Lung (tissue), 12 donors: Measurements from ENCODE around the gene ABCB4. TPM values are rescaled to one million over a fixed set of nuclear protein-coding genes. Genes with fewer than 3 reads are reported as not detected.

Experiments used
- ATAC-seq: fragments of 200-7000 bp; cut with Tn5 transposase; one replicate; pipeline ENCODE4 v1.9.1; 2020; ENCODE audit warnings: moderate number of reproducible peaks; ENCODE audit not compliant: insufficient read depth, low FRiP score
- DNase-seq, 3 donors: peaks; one replicate each; pipeline ENCODE4 v3.0.0-alpha.2; 2013 to 2017
- H3K27ac ChIP-seq, 2 donors: one replicate each; pipeline ENCODE4 v1.5.1; 2013; ENCODE audit warnings: mild to moderate bottlenecking in 2 of 2, moderate library complexity in 2 of 2, control low read depth in 1 of 2, inconsistent platforms in 1 of 2, low read depth in 1 of 2, low read length in 1 of 2
- H3K27me3 ChIP-seq, 3 donors: one replicate each; pipeline ENCODE4 v1.5.1; 2013; ENCODE audit warnings: low read length in 2 of 3; ENCODE audit not compliant: control insufficient read depth in 3 of 3, insufficient read depth in 3 of 3
- H3K36me3 ChIP-seq, 4 donors: one replicate each; pipeline ENCODE4 v1.5.1; 2013; ENCODE audit warnings: low read length in 4 of 4, mild to moderate bottlenecking in 1 of 4, moderate library complexity in 1 of 4; ENCODE audit not compliant: control insufficient read depth in 4 of 4, insufficient read depth in 4 of 4
- H3K4me1 ChIP-seq, 5 donors: one replicate each; pipeline ENCODE4 v1.5.1; 2013; ENCODE audit warnings: low read length in 5 of 5, mild to moderate bottlenecking in 2 of 5, moderate library complexity in 1 of 5; ENCODE audit not compliant: control insufficient read depth in 5 of 5, insufficient read depth in 5 of 5
- H3K4me3 ChIP-seq: one replicate; pipeline ENCODE4 v1.5.1; 2013; ENCODE audit warnings: mild to moderate bottlenecking, control low read depth, moderate library complexity
- H3K9ac ChIP-seq, 2 donors: one replicate each; pipeline ENCODE4 v1.5.1; 2013; ENCODE audit warnings: low read length in 2 of 2, control low read depth in 1 of 2; ENCODE audit not compliant: insufficient read depth in 1 of 2
- H3K9me3 ChIP-seq, 4 donors: one replicate each; pipeline ENCODE4 v1.5.1; 2013; ENCODE audit warnings: low read length in 3 of 4, mild to moderate bottlenecking in 1 of 4, moderate library complexity in 1 of 4; ENCODE audit not compliant: control insufficient read depth in 4 of 4, insufficient read depth in 3 of 4
- CTCF ChIP-seq: IDR thresholded peaks from 2 replicates; pipeline ENCODE4 v1.5.1; 2012; ENCODE audit warnings: mild to moderate bottlenecking; ENCODE audit errors: control extremely low read depth, extremely low read depth
- WGBS, 2 donors: extraction: QIAGEN DNeasy Blood & Tissue Kit; methylation state at CpG; one replicate each; pipeline ENCODE4 v1.1.7; 2013; 5-methylcytosine and 5-hydroxymethylcytosine counted together
- polyA plus RNA-seq, 2 donors: library from polyadenylated mRNA; stranded (reverse); fragments of 200-250 nt; gene quantifications; one replicate each; pipeline ENCODE4 v1.2.1, GENCODE V29; 2013
- total RNA-seq, 2 donors: library from RNA; depleted of rRNA in 1 of 2; stranded (reverse); fragments of >200 nt in 1 of 2; gene quantifications; one replicate each; pipeline ENCODE4 v1.2.1, GENCODE V29; 2014 to 2021
- donor health status: control.
- donor health status: control.
- donor health status: Bipolar disorder and iron deficiency.
- donor health status: healthy.
- donor health status: DM: yes; HTN: yes; CAD: no.

The ABCB4 gene
- total and polyA plus RNA-seq, 4 donors = 0.08 to 0.68 (median 0.33) TPM

DNA sequence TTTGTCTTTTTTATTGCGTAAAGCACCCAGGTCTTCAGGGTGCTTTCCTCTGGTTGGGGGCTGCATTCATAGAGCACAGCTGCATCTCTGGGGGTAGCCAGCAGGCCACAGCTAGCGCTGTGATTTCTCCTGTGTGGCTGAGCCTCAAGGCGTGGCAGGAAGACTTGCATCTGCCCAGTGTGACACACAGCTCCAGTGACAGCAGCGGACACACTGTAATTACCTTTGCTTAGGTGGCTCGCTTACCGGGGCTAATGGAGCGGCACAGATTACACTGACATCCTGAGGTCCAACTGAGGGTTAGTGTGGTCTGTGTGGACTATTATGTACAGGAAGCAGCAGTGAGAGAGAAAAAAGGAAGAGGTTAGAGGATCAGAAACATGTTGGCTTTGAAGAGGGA, 27.1 kb downstream of the ABCB4 start:
- no peak overlapping the region for H3K4me3 ChIP-seq
- H3K9ac ChIP-seq = no peak overlapping the region
- DNase-seq (peak in 1 of 3 donors; percentile 4), ATAC-seq (no peak)
- no peaks in the 10 kb centered on the region for H3K27me3 ChIP-seq
- H3K4me1 ChIP-seq = no peaks in the 10 kb centered on the region
- no peak overlapping the region for H3K27ac ChIP-seq
- TF ChIP-seq CTCF = no peak
- H3K9me3 ChIP-seq = no peaks in the 10 kb centered on the region
- peaks cover 0 to 7% (median 0%) of the 10 kb centered on the region in 4 donors for H3K36me3 ChIP-seq
- 52 to 66% methylated on average over 7 of the region's 7 CpGs for WGBS, 2 donors

- TF ChIP-seq CTCF = no peak
- Histone ChIP-seq H3K27me3 (no peaks in the 10 kb centered on the region), H3K4me1 (no peaks in the 10 kb centered on the region), H3K9ac (no peak overlapping the region), H3K36me3 (peaks cover 0 to 7% (median 0%) of the 10 kb centered on the region in 4 donors), H3K4me3 (no peak overlapping the region), H3K27ac (no peak overlapping the region), H3K9me3 (no peaks in the 10 kb centered on the region)
- no peak for ATAC-seq
- no peak for DNase-seq
- WGBS, 2 donors = 90 to 92% methylated on average over 4 of the region's 4 CpGs
Observed at GRCh38 chr7:87447116-87447635, 28.3 kb downstream of the ABCB4 start.

GRCh38 chr7:87445897-87446296, 29.6 kb downstream of the ABCB4 start:
- no peak for ATAC-seq
- Histone ChIP-seq H3K36me3 (peaks cover 0 to 3% (median 0%) of the 10 kb centered on the region in 4 donors), H3K27me3 (no peaks in the 10 kb centered on the region), H3K27ac (no peak overlapping the region), H3K4me1 (no peaks in the 10 kb centered on the region), H3K4me3 (no peak overlapping the region), H3K9me3 (no peaks in the 10 kb centered on the region), H3K9ac (no peak overlapping the region)
- no peak for DNase-seq
- WGBS, 2 donors = 45 to 76% methylated on average over 4 of the region's 4 CpGs
- no peak for TF ChIP-seq CTCF

- DNase-seq = no peak
- no peak overlapping the region for H3K27ac ChIP-seq
- no peak for TF ChIP-seq CTCF
Observed at GRCh38 chr7:87435546-87435945, 39.9 kb downstream of the ABCB4 start.

More at GRCh38 chr7:87435546-87435945, 39.9 kb downstream of the ABCB4 start:
- H3K4me1 ChIP-seq = no peaks in the 10 kb centered on the region
- H3K36me3 ChIP-seq = no peaks in the 10 kb centered on the region
- no peak overlapping the region for H3K9ac ChIP-seq
- no peak overlapping the region for H3K4me3 ChIP-seq
- no peak for ATAC-seq
- no peaks in the 10 kb centered on the region for H3K9me3 ChIP-seq
- H3K27me3 ChIP-seq = no peaks in the 10 kb centered on the region
